Measurements from ENCODE around the gene KCNJ15.

Gene KCNJ15

GRCh38 chr21:38343691-38344090 is 86.9 kb downstream of the KCNJ15 start:
- no peak overlapping the region for H3K4me3 ChIP-seq (ENCODE audit: control insufficient read depth, low read depth, low read length)
- DNase-seq (ENCODE audit: low read depth), result no peak

DNA sequence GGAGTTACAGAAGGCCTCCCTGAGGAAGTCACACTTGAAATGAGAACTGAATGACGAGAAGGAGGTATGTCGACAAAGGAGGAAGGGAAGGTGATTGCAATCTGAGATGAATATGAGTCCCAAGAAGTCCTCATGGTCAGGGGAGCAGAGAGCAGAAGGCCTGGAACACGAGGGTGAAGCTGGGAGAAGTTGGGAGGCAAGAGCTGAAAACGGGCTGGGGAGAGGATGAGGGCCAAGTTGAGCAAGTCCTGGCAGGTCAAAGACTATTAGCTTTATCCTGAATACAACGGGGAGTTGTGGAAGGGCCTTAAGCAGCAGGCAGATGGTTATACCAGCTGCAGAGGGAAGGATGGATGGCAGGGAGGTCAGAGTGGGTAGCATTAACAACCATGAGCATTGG is 89.5 kb downstream of the KCNJ15 start:
- TF ChIP-seq, protein P1, sequence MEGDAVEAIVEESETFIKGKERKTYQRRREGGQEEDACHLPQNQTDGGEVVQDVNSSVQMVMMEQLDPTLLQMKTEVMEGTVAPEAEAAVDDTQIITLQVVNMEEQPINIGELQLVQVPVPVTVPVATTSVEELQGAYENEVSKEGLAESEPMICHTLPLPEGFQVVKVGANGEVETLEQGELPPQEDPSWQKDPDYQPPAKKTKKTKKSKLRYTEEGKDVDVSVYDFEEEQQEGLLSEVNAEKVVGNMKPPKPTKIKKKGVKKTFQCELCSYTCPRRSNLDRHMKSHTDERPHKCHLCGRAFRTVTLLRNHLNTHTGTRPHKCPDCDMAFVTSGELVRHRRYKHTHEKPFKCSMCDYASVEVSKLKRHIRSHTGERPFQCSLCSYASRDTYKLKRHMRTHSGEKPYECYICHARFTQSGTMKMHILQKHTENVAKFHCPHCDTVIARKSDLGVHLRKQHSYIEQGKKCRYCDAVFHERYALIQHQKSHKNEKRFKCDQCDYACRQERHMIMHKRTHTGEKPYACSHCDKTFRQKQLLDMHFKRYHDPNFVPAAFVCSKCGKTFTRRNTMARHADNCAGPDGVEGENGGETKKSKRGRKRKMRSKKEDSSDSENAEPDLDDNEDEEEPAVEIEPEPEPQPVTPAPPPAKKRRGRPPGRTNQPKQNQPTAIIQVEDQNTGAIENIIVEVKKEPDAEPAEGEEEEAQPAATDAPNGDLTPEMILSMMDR (IDR thresholded peaks at IDR 0.05; ENCODE audit: control insufficient read depth, insufficient read depth, low read depth, low read length, missing control alignments), result no peak
- no peak for DNase-seq (ENCODE audit: low read depth)
- no peak overlapping the region for H3K4me3 ChIP-seq (ENCODE audit: control insufficient read depth, low read depth, low read length)

More at GRCh38 chr21:38343691-38344090, 86.9 kb downstream of the KCNJ15 start:
- TF ChIP-seq, protein P1 (IDR thresholded peaks at IDR 0.05; ENCODE audit: control insufficient read depth, insufficient read depth, low read depth, low read length, missing control alignments), result no peak

- TF ChIP-seq, protein P1 (IDR thresholded peaks at IDR 0.05; ENCODE audit: control insufficient read depth, insufficient read depth, low read depth, low read length, missing control alignments), result no peak
- no peak overlapping the region for H3K4me3 ChIP-seq (ENCODE audit: control insufficient read depth, low read depth, low read length)
- DNase-seq (ENCODE audit: low read depth), result no peak
Observed at GRCh38 chr21:38349111-38349746, 92.4 kb downstream of the KCNJ15 start.

DNA sequence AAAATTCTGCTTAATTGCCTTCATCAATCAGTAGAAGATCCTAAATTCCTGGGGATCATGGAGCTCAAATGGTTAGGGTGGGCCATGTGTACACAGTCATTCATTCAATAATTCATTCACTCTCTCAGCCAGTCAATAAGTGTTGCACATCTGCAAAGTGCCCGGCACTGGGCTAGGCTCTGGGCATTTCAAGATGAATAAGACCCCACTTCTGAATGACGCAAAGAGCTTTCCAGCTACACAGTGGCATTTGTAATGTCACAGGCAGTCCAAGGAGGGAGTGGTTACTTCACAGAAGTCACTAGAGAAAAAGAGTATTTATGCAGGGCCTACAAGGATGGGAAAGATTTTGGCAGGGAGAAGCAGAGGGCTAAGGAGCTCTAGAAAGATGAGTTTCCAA is 93.2 kb downstream of the KCNJ15 start:
- TF ChIP-seq, protein P1 (IDR thresholded peaks at IDR 0.05; ENCODE audit: control insufficient read depth, insufficient read depth, low read depth, low read length, missing control alignments), result no peak
- no peak overlapping the region for H3K4me3 ChIP-seq (ENCODE audit: control insufficient read depth, low read depth, low read length)
- DNase-seq (ENCODE audit: low read depth), result no peak

GRCh38 chr21:38350684-38351083 is 93.9 kb downstream of the KCNJ15 start:
- no peak overlapping the region for H3K4me3 ChIP-seq (ENCODE audit: control insufficient read depth, low read depth, low read length)
- no peak for DNase-seq (ENCODE audit: low read depth)
- TF ChIP-seq, protein P1 (IDR thresholded peaks at IDR 0.05; ENCODE audit: control insufficient read depth, insufficient read depth, low read depth, low read length, missing control alignments), result no peak

- H3K4me3 ChIP-seq (ENCODE audit: control insufficient read depth, low read depth, low read length), result no peak overlapping the region
- no peak for DNase-seq (ENCODE audit: low read depth)
- TF ChIP-seq, protein P1 (IDR thresholded peaks at IDR 0.05; ENCODE audit: control insufficient read depth, insufficient read depth, low read depth, low read length, missing control alignments), result no peak
Observed at GRCh38 chr21:38351176-38351959, 94.6 kb downstream of the KCNJ15 start.

Data from AG09309 (cell line).